HG03095 (cell line): ENCODE results near the gene CDC14B.
"Not testable (repeated sequence)": the region's sequence is repeated elsewhere in the genome, so short reads cannot be mapped to it uniquely, and the experiment has no call there.

Experiments used
- ATAC-seq: cut with Tn5 transposase; IDR thresholded peaks from one replicate; pipeline ENCODE4 v1.9.1; 2021; ENCODE audit warnings: moderate library complexity; ENCODE audit not compliant: unreplicated experiment

The CDC14B gene

GRCh38 chr9:96619491-96620180 is at the start of gene CDC14B:
Gene CDC14B, minus strand, starts transcription at chr9:96619843. Its CDS starts 465 bp downstream, at chr9:96619378.
- no peak for ATAC-seq

- ATAC-seq = no peak
These were observed 49.4 kb upstream of the CDC14B start for GRCh38 chr9:96668868-96669534.

DNA sequence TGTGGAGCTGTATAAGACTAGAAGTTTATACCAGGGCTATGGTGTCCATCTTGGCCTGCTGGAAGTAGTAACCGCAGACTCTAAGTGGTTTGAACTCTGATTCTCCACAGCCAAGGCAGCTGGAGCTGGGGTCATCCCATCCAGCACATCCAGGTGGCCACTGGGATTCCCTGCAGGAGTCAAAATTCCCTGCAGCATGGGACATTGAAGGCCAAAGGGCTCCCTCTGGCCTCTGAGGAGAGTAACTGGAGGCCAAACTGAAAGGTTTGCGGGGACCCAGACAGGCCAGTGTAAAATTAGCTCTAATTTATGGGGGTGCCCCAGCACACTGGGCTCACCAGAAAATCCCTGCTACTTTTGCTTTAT is 47.7 kb upstream of the CDC14B start:
- ATAC-seq = no peak

GRCh38 chr9:96666653-96667362 is 47.2 kb upstream of the CDC14B start:
- ATAC-seq = not testable (repeated sequence)

GRCh38 chr9:96665789-96666188 is 46.1 kb upstream of the CDC14B start:
- ATAC-seq = no peak

- no peak for ATAC-seq
These were observed 44.0 kb upstream of the CDC14B start for GRCh38 chr9:96663506-96664120.

- no peak for ATAC-seq
These were observed 42.1 kb upstream of the CDC14B start for GRCh38 chr9:96661711-96662110.

DNA sequence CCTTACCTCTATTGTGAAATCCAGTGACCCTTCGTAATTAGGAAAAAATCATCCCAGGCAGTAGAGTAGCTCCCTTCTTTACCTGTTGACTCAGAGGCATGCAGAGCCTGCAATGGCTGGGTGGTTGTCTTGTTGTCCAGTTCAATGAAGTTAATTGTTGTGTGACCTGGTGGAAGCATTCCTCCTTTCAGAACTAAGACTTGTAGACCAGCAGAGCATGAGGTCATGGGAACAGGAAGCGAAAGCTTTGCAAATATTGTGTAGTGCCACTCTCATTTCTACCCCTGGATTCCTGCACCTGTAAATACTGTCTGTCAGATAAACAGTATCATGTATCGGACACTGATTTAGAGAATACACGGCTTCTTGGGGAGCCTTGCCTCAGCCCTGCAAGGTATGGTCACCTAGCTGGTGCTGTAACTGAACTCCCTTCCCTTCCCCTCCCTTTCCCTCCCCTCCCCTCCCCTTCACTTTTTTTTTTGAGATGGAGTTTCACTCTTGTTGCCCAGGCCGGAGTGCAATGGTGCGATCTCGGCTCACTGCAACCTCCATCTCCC is 41.1 kb upstream of the CDC14B start:
- no peak for ATAC-seq

DNA sequence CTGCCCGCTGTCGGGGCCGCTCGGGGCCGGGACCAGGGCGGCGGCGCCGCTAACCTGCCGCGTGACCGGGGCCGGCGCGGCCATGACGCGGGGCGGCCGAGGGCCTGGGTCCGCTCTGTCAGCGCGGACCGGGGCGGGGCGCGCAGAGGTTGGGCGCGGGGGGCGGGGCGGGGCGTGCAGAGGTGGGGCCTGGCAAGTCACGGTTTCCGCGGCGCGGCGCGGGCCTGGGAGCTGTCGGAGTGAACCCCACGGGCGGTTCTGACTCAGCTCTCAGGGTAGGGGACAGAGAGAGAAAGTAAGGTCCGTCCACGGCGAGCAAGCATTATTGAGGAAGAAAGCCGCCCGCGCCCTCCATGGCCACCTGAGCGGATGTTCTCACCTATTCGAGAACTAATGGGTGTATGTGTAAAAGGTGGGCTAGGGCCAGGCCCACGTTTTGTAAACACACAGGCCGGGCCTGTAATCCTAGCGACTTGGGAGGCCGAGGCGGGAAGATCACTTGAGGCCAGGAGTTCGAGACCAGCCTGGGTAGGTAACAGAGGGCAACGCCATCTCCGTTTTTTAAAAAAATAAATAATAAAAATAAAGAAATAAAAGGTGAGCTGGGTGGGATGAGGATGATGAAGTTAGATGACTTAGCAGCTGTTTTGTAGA is 35.7 kb upstream of the CDC14B start, which contains the start of gene PRXL2C:
Gene PRXL2C (minus strand): TSS at position 120 of the 654 bp plus-strand sequence. CDS start 36 bp downstream, at position 84.
- peak; percentile 60 for ATAC-seq

- peak; percentile 49 for ATAC-seq
These were observed 35.0 kb upstream of the CDC14B start for GRCh38 chr9:96654450-96655197.

- no peak for ATAC-seq
These were observed 32.0 kb upstream of the CDC14B start for GRCh38 chr9:96651626-96652025.

DNA sequence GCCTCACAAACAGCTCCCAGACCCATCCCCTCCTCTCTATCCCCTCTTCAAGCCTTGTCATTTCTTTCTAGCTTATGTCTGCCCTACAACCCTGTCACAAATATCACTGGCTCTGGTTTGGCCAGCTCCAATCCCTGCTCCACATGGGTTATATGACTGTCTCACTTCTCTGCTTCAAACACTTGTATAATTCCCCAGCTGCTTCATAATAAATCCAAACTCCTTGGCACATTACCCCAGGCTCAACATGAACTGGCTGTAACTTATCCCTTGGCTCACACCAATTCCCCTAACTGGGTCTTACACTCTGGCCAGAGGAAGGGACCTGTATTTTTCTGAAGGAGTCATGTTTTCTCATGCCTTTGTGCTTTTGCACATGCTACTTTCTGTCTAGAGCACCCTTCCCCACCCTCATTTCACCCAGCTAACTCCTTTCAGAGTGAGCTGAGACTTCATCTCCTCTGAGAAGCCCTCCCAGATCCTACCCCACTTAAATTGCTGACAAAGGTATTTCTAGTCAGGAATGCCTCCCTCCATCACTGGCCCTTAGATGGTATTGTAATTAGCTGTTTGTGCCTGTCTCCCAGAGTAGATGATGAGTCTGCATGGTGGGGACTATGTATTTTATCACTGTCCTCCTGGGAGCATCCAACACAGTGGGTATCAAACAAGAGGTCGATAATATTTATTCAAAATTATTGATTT is 30.1 kb upstream of the CDC14B start:
- no peak for ATAC-seq

DNA sequence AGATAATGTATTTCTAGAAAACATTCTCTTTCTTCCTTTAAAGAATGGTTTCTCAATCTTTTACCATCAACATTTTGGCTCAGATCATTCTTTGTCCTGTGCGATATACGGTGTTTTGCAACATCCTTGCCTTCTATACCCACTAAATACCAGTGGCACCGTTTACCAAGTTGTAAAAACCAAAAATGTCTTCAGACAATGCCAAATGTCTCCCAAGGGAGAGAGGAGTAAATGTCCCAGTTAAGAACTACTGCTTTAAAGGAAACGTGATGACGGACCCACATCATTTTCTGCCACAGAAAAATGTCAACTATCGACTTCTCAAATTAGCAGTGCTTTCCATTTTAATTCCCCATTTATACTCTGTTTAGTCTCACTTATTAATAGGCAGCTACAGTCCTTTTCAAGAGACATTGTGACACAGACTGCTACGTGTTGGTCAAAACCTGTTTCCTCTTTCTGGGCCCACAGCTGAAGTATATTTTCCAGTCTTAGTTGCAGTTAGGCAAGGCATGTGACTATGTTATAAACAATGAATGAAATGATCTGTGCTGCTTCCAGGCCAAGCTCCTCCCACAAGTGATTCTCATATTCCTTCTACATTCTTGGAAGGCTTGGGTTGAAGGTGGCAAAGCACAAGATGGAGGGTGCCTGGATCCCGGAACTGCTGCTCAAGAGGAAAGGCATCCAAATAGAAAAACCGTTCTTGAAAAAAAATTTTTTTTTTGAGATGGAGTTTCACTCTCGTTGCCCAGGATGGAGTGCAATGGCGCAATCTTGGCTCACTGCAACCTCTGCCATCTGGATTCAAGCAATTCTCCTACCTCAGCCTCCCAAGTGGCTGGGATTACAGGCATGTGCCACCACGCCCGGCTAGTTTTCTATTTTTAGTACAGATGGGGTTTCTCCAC is 26.7 kb upstream of the CDC14B start:
- no peak for ATAC-seq

DNA sequence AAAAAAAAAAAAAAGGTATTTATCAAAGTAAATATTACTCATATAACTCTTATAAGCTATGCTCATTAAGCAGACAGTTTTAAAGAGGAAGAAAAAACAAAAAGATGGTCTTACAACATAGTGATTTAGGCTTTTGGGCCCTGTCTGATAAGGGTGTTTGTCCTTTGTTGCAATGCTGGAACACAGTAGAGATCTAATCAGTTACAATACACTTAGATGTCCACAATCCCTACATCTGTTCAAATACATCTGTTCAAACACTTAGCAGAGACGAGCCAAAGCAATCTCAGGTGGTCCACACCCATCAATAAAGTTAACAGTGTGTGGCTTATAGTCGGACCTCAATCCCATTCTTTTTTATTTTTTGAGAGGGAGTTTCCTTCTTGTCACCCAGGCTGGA is 24.5 kb upstream of the CDC14B start:
- ATAC-seq = no peak

GRCh38 chr9:96641514-96641913 is 21.9 kb upstream of the CDC14B start:
- ATAC-seq = no peak

GRCh38 chr9:96638606-96639364 is 19.1 kb upstream of the CDC14B start:
- ATAC-seq = no peak

DNA sequence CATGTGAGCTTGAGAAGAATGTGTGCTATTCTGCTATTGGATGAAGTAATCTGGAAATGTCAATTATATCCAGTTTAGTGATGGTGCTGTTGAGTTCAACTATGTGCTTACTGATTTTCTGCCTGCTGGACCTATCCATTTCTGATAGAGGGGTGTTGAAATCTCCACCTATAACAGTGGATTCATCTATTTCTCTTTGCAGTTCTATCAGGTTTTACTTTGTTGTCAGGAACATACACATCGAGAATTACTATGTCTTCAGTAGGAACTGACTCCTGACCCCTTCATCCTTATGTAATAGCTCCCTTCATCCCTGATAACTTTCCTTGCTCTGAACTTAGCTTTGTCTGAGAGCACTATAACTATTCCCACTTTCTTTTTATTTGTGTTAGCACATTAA is 16.7 kb upstream of the CDC14B start:
- no peak for ATAC-seq

- ATAC-seq = not testable (repeated sequence)
These were observed 13.9 kb upstream of the CDC14B start for GRCh38 chr9:96633579-96633978.
